GM18517 (cell line): ENCODE data around the gene ELOB.

Experiments used
- ATAC-seq: cut with Tn5 transposase; IDR thresholded peaks from one replicate; pipeline ENCODE4 v1.9.1; 2021; ENCODE audit warnings: mild to moderate bottlenecking, moderate library complexity; ENCODE audit not compliant: unreplicated experiment

ELOB gene

GRCh38 chr16:2777231-2777902 is at the start of gene ELOB:
Gene ELOB, minus strand, starts transcription at chr16:2777280. Its CDS starts 41 bp downstream, at chr16:2777239.
- peak; percentile 67 for ATAC-seq

- no peak for ATAC-seq
Measured at GRCh38 chr16:2825906-2826305, 48.8 kb upstream of the ELOB start.

- no peak for ATAC-seq
Measured at GRCh38 chr16:2825049-2825742, 48.1 kb upstream of the ELOB start.

GRCh38 chr16:2824626-2825025 is 47.5 kb upstream of the ELOB start:
- no peak for ATAC-seq

GRCh38 chr16:2822496-2822895 is 45.4 kb upstream of the ELOB start:
- no peak for ATAC-seq

- no peak for ATAC-seq
Measured at GRCh38 chr16:2822158-2822495, 45.0 kb upstream of the ELOB start.

- ATAC-seq = no peak
Measured at GRCh38 chr16:2821487-2822157, 44.5 kb upstream of the ELOB start.

- ATAC-seq = no peak
Measured at GRCh38 chr16:2820836-2821486, 43.9 kb upstream of the ELOB start.

GRCh38 chr16:2819939-2820835 is 43.1 kb upstream of the ELOB start:
- ATAC-seq = no peak

- ATAC-seq = no peak
Measured at GRCh38 chr16:2819179-2819938, 42.3 kb upstream of the ELOB start.

- ATAC-seq = no peak
Measured at GRCh38 chr16:2818272-2818876, 41.3 kb upstream of the ELOB start.

GRCh38 chr16:2817340-2818271 is 40.5 kb upstream of the ELOB start:
- ATAC-seq = no peak

GRCh38 chr16:2816751-2817339 is 39.8 kb upstream of the ELOB start, which contains the start of gene PRSS21:
Gene PRSS21, plus strand, starts transcription at chr16:2817237. Its CDS starts 32 bp downstream, at chr16:2817269.
- no peak for ATAC-seq

- no peak for ATAC-seq
Measured at GRCh38 chr16:2815299-2815771, 38.3 kb upstream of the ELOB start.

- no peak for ATAC-seq
Measured at GRCh38 chr16:2814551-2815298, 37.6 kb upstream of the ELOB start.

GRCh38 chr16:2813771-2814221 is 36.7 kb upstream of the ELOB start:
- no peak for ATAC-seq
